Adrenal gland (tissue), 12 donors: ENCODE measurements around the gene ZNF862. TPM values are rescaled to one million over a fixed set of nuclear protein-coding genes. Genes with fewer than 3 reads are reported as not detected.

Source experiments
- DNase-seq, 7 donors: peaks; one replicate each; pipeline ENCODE4 v3.0.0-alpha.2; 2019 to 2020
- H3K27ac ChIP-seq, 5 donors: fragments of 200-600 bp; sonication (generic) in 4 of 5; 1 replicate in 3 of 5; 2 replicates in 2 of 5; pipeline versions ENCODE4 v1.5.1 to v1.8.0; 2016 to 2020; ENCODE audit warnings: mild to moderate bottlenecking in 1 of 5
- H3K27me3 ChIP-seq: fragments of 200-600 bp; 2 replicates; pipeline ENCODE4 v1.8.0; 2021
- H3K36me3 ChIP-seq, 2 donors: fragments of 200-600 bp; replicated peaks in 1 of 2; 1 replicate in 1 of 2; 2 replicates in 1 of 2; pipeline versions ENCODE4 v1.5.1 to v1.8.0; 2018 to 2022
- H3K4me1 ChIP-seq, 2 donors: fragments of 200-600 bp; replicated peaks in 1 of 2; 1 replicate in 1 of 2; 2 replicates in 1 of 2; pipeline versions ENCODE4 v1.5.1 to v1.8.0; 2018 to 2021
- H3K4me3 ChIP-seq, 4 donors: fragments of 200-600 bp; sonication (generic) in 3 of 4; one replicate each; pipeline ENCODE4 v1.5.1; 2016 to 2018
- H3K9me3 ChIP-seq, 3 donors: fragments of 200-600 bp; sonication (generic) in 1 of 3; replicated peaks in 1 of 3; 1 replicate in 2 of 3; 2 replicates in 1 of 3; pipeline versions ENCODE4 v1.5.1 to v1.8.0; 2016 to 2021
- POLR2A ChIP-seq, 2 donors: fragments of 450-650 bp; IDR thresholded peaks; one replicate each; pipeline ENCODE4 v1.6.1; 2017; ENCODE audit warnings: antibody characterized with exemption in 2 of 2, mild to moderate bottlenecking in 2 of 2, moderate library complexity in 1 of 2
- WGBS, 4 donors: extraction: QIAGEN DNeasy Blood & Tissue Kit in 2 of 4; methylation state at CpG; one replicate each; pipeline versions ENCODE4 v1.1.5 to v1.1.7; 2013 to 2017; 5-methylcytosine and 5-hydroxymethylcytosine counted together
- intact Hi-C, 2 donors: fragments of 100-400 bp; cut with DNase I; formaldehyde crosslinking; loops; one replicate each; pipeline versions ENCODE4 v1.14.1 to v1.15.0; 2022 to 2023
- polyA plus RNA-seq, 3 donors: library from polyadenylated mRNA; stranded (reverse); fragments of 200-250 nt in 2 of 3; fragments of 350-450 nt in 1 of 3; fragmentation: Illumina TruSeq in 1 of 3; extraction: RNeasy Lipid Tissue Mini Kit (QIAGEN cat#74804) in 1 of 3; gene quantifications; one replicate each; pipeline ENCODE4 v1.2.3, GENCODE V29; 2013 to 2014
- total RNA-seq, 9 donors: library from RNA; depleted of rRNA in 4 of 9; stranded (reverse); fragments of >200 nt in 4 of 9; fragments of 120-200 nt in 1 of 9; fragmentation: NEBNext Ultra II Directional in 1 of 9; extraction: Animal tissue kit (Norgen Biotek cat#: 25700) in 1 of 9; gene quantifications; one replicate each; pipeline versions ENCODE4 v1.1.0 to v1.2.4, GENCODE V29; 2013 to 2023
- TF ChIP-seq, protein P1 (sequence below), 6 experiments: fragments of 450-650 bp in 4 of 6; fragments of 200-600 bp in 2 of 6; sonication (generic) in 1 of 6; IDR thresholded peaks; 1 replicate in 5 of 6; 2 replicates in 1 of 6; pipeline versions ENCODE4 v1.5.1 to v1.8.0; 2016 to 2021; ENCODE audit warnings: antibody characterized with exemption in 6 of 6, mild to moderate bottlenecking in 2 of 6, moderate library complexity in 1 of 6
- donor health status: healthy with polysubstance abuse.
- donor health status: Bipolar disorder and iron deficiency.
- donor health status: DM: yes; HTN: yes; CAD: no.
- donor health status: DM: no; HTN: no; CAD: no.
- donor health status: DM: no; HTN: no; CAD: no.
- donor health status: DM: yes; HTN: yes; CAD: no.

The ZNF862 gene
- total and polyA plus RNA-seq, 12 donors, result 7.3 to 32.9 (median 13.9) TPM

DNA sequence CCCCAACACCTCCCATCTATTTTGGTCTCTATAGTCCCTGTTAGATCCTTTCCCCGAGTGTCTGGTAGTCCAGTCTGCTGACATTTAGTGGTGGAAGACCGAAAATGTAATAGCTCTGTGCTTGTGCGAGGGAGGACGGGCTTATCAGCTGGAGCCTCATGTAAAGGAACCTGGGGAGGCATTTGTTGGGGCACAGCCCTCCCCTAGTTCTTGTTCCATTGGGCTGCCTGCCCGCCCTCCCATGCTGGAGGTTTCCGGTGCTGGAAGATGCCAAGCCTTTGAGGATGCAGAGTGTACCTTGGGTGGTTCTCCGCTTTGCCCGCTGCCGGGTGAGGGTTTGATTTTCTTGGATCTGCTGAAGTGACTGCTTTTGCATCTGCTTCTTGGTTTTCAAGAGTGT, 5.4 kb downstream of the ZNF862 start:
- intact Hi-C loops, result no loop called here
- Histone ChIP-seq H3K27me3 (no peaks in the 10 kb centered on the region), H3K9me3 (no peaks in the 10 kb centered on the region), H3K4me1 (peaks cover 5 to 11% of the 10 kb centered on the region in 2 donors), H3K4me3 (no peak overlapping the region), H3K36me3 (peaks cover 0 to 7% of the 10 kb centered on the region in 2 donors), H3K27ac (no peak overlapping the region)
- TF ChIP-seq, protein P1, sequence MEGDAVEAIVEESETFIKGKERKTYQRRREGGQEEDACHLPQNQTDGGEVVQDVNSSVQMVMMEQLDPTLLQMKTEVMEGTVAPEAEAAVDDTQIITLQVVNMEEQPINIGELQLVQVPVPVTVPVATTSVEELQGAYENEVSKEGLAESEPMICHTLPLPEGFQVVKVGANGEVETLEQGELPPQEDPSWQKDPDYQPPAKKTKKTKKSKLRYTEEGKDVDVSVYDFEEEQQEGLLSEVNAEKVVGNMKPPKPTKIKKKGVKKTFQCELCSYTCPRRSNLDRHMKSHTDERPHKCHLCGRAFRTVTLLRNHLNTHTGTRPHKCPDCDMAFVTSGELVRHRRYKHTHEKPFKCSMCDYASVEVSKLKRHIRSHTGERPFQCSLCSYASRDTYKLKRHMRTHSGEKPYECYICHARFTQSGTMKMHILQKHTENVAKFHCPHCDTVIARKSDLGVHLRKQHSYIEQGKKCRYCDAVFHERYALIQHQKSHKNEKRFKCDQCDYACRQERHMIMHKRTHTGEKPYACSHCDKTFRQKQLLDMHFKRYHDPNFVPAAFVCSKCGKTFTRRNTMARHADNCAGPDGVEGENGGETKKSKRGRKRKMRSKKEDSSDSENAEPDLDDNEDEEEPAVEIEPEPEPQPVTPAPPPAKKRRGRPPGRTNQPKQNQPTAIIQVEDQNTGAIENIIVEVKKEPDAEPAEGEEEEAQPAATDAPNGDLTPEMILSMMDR (IDR thresholded peaks at IDR 0.05), result no peak
- no peak for TF ChIP-seq POLR2A (IDR thresholded peaks at IDR 0.05)
- whole genome bisulfite sequencing, 4 donors, result 89 to 94% (median 93%) methylated on average over 9 of the region's 9 CpGs
- DNase-seq, result no peak

DNA sequence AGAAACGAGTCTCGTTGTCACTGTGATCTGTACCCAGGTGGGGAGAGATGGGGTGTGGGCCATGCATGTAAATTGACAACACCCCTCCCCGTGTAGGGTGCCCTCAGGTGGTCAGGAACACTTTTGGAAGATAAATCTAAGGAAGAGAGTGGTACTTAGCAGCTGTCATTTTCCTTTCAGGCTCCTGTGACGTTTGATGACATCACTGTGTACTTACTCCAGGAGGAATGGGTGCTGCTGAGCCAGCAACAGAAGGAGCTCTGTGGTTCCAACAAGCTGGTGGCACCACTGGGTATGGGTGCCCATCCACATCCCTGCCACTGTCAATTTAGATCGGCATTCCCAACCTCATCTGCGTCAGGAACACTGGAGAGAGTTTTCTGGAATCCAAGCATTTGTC, 6.3 kb downstream of the ZNF862 start:
- H3K27ac ChIP-seq, result no peak overlapping the region
- intact Hi-C loops, result no loop called here
- peaks cover 0 to 5% of the 10 kb centered on the region in 2 donors for H3K4me1 ChIP-seq
- no peak overlapping the region for H3K4me3 ChIP-seq
- no peak for TF ChIP-seq POLR2A (IDR thresholded peaks at IDR 0.05)
- TF ChIP-seq, protein P1 (IDR thresholded peaks at IDR 0.05), result no peak
- H3K9me3 ChIP-seq, result no peaks in the 10 kb centered on the region
- no peaks in the 10 kb centered on the region for H3K27me3 ChIP-seq
- H3K36me3 ChIP-seq, result peaks cover 0 to 8% of the 10 kb centered on the region in 2 donors
- 67 to 77% (median 74%) methylated on average over 6 of the region's 6 CpGs for WGBS, 4 donors
- DNase-seq, result no peak

DNA sequence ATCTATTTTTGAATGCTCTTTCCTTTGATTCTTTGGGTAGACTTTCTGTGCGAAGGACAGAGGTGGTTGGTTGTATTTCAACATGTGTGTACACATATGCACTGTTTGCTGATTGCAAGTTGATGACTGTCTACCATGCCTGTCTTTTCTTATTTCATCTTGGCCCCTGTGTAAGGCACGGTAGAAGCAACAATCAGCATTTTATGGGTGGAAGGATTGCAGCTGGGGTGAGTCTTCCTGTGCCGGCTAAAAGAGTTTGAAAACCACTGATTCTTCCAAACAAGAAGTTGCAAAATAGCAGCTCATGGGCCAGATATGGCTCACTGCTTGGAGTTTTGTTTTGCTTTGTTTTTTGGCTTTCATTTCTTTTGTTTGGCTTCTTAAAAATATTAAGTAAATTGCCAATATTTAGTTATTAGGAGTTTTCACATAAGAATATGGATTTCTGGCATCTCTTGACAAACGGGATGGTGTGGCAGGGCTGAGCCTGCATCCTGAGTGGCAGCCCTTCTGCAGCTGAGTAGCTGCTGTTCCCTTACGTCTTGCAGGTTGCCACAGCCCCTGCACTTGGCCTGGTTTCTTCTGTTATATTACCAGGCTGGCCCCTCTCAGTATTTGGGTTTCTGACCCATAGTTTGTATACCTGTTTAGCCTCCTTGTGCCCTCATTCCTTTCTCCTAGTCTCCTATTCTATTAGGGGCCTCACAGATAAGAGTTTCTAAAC, 7.2 kb downstream of the ZNF862 start:
- Histone ChIP-seq H3K36me3 (peaks cover 0 to 8% of the 10 kb centered on the region in 2 donors), H3K27ac (no peak overlapping the region), H3K27me3 (no peaks in the 10 kb centered on the region), H3K9me3 (no peaks in the 10 kb centered on the region), H3K4me1 (no peaks in the 10 kb centered on the region), H3K4me3 (no peak overlapping the region)
- TF ChIP-seq, protein P1 (IDR thresholded peaks at IDR 0.05), result no peak
- TF ChIP-seq POLR2A (IDR thresholded peaks at IDR 0.05), result no peak
- no peak for DNase-seq
- intact Hi-C loops, result no loop called here
- WGBS, 4 donors, result 72 to 78% (median 76%) methylated on average over 5 of the region's 5 CpGs

DNA sequence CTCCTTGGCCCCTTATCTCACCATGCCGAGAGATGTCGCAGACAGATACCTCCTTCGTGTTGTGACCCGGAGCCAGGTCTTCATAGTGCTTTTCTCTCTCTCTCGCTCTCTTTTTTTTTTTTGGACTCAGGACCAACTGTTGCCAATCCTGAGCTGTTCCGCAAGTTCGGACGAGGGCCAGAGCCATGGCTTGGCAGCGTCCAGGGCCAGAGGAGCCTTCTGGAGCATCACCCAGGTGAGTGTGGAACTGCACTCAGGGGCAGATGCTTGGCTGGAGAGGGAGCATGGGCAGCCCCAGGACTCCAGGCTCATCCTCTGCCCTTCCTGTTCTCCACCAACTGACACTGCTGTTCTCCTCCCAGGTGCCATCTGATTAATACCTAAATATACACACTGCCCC, 7.8 kb downstream of the ZNF862 start:
- Histone ChIP-seq H3K4me1 (no peaks in the 10 kb centered on the region), H3K27ac (no peak overlapping the region), H3K4me3 (no peak overlapping the region), H3K27me3 (no peaks in the 10 kb centered on the region), H3K9me3 (no peaks in the 10 kb centered on the region), H3K36me3 (peaks cover 0 to 8% of the 10 kb centered on the region in 2 donors)
- no peak for TF ChIP-seq POLR2A (IDR thresholded peaks at IDR 0.05)
- TF ChIP-seq, protein P1 (IDR thresholded peaks at IDR 0.05), result no peak
- intact Hi-C loops, result no loop called here
- WGBS, 4 donors, result 91 to 98% (median 95%) methylated on average over 9 of the region's 9 CpGs
- DNase-seq, result no peak
